HepG2 (cell line): ENCODE results near the gene CPT1C. TPM values are rescaled to one million over a fixed set of nuclear protein-coding genes. Genes with fewer than 3 reads are reported as not detected.

Source experiments
- ADNP ChIP-seq: sonication (generic); formaldehyde crosslinking; IDR thresholded peaks from 2 replicates; pipeline ENCODE4 v1.4.0; 2020; ENCODE audit warnings: missing genetic modification reagents
- ATM ChIP-seq: fragments of 450-650 bp; IDR thresholded peaks from 2 replicates; pipeline ENCODE4 v1.7.1; 2017; ENCODE audit warnings: mild to moderate bottlenecking, borderline replicate concordance
- ETV5 ChIP-seq: IDR thresholded peaks from 2 replicates; pipeline ENCODE4 v1.6.1; 2018; ENCODE audit warnings: missing biosample characterization, missing genetic modification reagents, inconsistent platforms, borderline replicate concordance
- FOXC1 ChIP-seq: sonication (generic); formaldehyde crosslinking; IDR thresholded peaks from 2 replicates; pipeline ENCODE4 v1.8.0; 2022; ENCODE audit warnings: mild to moderate bottlenecking, missing genetic modification reagents, borderline replicate concordance
- HDAC1 ChIP-seq: sonication (generic); formaldehyde crosslinking; IDR thresholded peaks from 2 replicates; pipeline ENCODE4 v1.5.1; 2020; ENCODE audit warnings: mild to moderate bottlenecking, missing genetic modification reagents
- HMG20A ChIP-seq: IDR thresholded peaks from 2 replicates; pipeline ENCODE4 v1.6.1; 2016; ENCODE audit warnings: borderline replicate concordance
- HNF4A ChIP-seq: sonication (generic); formaldehyde crosslinking; IDR thresholded peaks from 2 replicates; pipeline ENCODE4 v1.4.0; 2020; ENCODE audit warnings: missing genetic modification reagents
- KLF11 ChIP-seq: IDR thresholded peaks from 2 replicates; pipeline ENCODE4 v1.6.1; 2016; ENCODE audit warnings: missing compliant biosample characterization
- KMT2A ChIP-seq: sonication (generic); formaldehyde crosslinking; IDR thresholded peaks from 2 replicates; pipeline ENCODE4 v1.4.0; 2020; ENCODE audit warnings: missing genetic modification reagents
- NFKBIZ ChIP-seq: IDR thresholded peaks from 2 replicates; pipeline ENCODE4 v1.6.1; 2018; ENCODE audit warnings: missing genetic modification reagents, missing compliant biosample characterization
- PRMT3 ChIP-seq: sonication (generic); formaldehyde crosslinking; IDR thresholded peaks from 2 replicates; pipeline ENCODE4 v1.8.1; 2022; ENCODE audit warnings: low read depth, mild to moderate bottlenecking, moderate library complexity, missing genetic modification reagents, borderline replicate concordance
- SNAI1 ChIP-seq: sonication (generic); formaldehyde crosslinking; IDR thresholded peaks from 2 replicates; pipeline ENCODE4 v1.5.0; 2020; ENCODE audit warnings: mild to moderate bottlenecking, missing genetic modification reagents, borderline replicate concordance
- XBP1 ChIP-seq: sonication (generic); formaldehyde crosslinking; IDR thresholded peaks from 2 replicates; pipeline ENCODE4 v1.5.0; 2020; ENCODE audit warnings: missing genetic modification reagents
- ZNF138 ChIP-seq: sonication (generic); formaldehyde crosslinking; IDR thresholded peaks from 2 replicates; pipeline ENCODE4 v1.5.0; 2020; ENCODE audit warnings: mild to moderate bottlenecking, low read depth, missing genetic modification reagents
- ZNF335 ChIP-seq: sonication (generic); formaldehyde crosslinking; IDR thresholded peaks from 2 replicates; pipeline ENCODE4 v1.4.0; 2020; ENCODE audit warnings: missing genetic modification reagents
- ZNF343 ChIP-seq: sonication (generic); formaldehyde crosslinking; IDR thresholded peaks from 2 replicates; pipeline ENCODE4 v1.4.0; 2020; ENCODE audit warnings: mild to moderate bottlenecking, missing genetic modification reagents
- ZNF790 ChIP-seq: sonication (generic); formaldehyde crosslinking; IDR thresholded peaks from 2 replicates; pipeline ENCODE4 v1.8.0; 2022; ENCODE audit warnings: missing genetic modification reagents, mild to moderate bottlenecking, borderline replicate concordance
- ZSCAN20 ChIP-seq: sonication (generic); formaldehyde crosslinking; IDR thresholded peaks from 2 replicates; pipeline ENCODE4 v1.4.0; 2020; ENCODE audit warnings: missing genetic modification reagents, mild to moderate bottlenecking, borderline replicate concordance
- polyA plus RNA-seq, 8 experiments: library from polyadenylated mRNA; depleted of rRNA in 3 of 8; stranded (reverse) in 7 of 8; unstranded in 1 of 8; fragments of >200 nt; fragmentation: Illumina TruSeq in 4 of 8; extraction: Trizol in 4 of 8; gene quantifications; 2 replicates each; pipeline versions ENCODE4 v1.2.1 to v1.2.3, GENCODE V29; 2011 to 2016; ENCODE audit warnings: low read depth in 4 of 8, missing spikeins in 1 of 8, mixed read lengths in 1 of 8; ENCODE audit not compliant: insufficient read depth in 1 of 8
- total RNA-seq, 5 experiments: library from RNA; depleted of rRNA; stranded (reverse); fragments of >200 nt; fragmentation: Illumina TruSeq; extraction: Trizol; gene quantifications; 2 replicates each; pipeline ENCODE4 v1.2.3, GENCODE V29; 2016; ENCODE audit warnings: low read depth in 1 of 5
- TF ChIP-seq, protein P1 (sequence below): sonication (generic); formaldehyde crosslinking; IDR thresholded peaks from 2 replicates; pipeline ENCODE4 v1.4.0; 2020; ENCODE audit warnings: missing genetic modification reagents, low read depth, mild to moderate bottlenecking, borderline replicate concordance
- TF ChIP-seq, protein P2 (sequence below): sonication (generic); formaldehyde crosslinking; IDR thresholded peaks from 2 replicates; pipeline ENCODE4 v1.5.0; 2020; ENCODE audit warnings: missing genetic modification reagents
- TF ChIP-seq, protein P3 (sequence below): sonication (generic); formaldehyde crosslinking; IDR thresholded peaks from 2 replicates; pipeline ENCODE4 v1.5.0; 2020; ENCODE audit warnings: mild to moderate bottlenecking, missing genetic modification reagents, moderate library complexity
- TF ChIP-seq, protein P4 (sequence below): sonication (generic); formaldehyde crosslinking; IDR thresholded peaks from 2 replicates; pipeline ENCODE4 v1.5.1; 2020; ENCODE audit warnings: missing genetic modification reagents, mild to moderate bottlenecking, borderline replicate concordance

The CPT1C gene
- total and polyA plus RNA-seq, 2 of the 13 experiments (the other 11 are each of a cell fraction or from before 2014, with no cell fraction given), result 0.18 TPM; not detected in 1

DNA sequence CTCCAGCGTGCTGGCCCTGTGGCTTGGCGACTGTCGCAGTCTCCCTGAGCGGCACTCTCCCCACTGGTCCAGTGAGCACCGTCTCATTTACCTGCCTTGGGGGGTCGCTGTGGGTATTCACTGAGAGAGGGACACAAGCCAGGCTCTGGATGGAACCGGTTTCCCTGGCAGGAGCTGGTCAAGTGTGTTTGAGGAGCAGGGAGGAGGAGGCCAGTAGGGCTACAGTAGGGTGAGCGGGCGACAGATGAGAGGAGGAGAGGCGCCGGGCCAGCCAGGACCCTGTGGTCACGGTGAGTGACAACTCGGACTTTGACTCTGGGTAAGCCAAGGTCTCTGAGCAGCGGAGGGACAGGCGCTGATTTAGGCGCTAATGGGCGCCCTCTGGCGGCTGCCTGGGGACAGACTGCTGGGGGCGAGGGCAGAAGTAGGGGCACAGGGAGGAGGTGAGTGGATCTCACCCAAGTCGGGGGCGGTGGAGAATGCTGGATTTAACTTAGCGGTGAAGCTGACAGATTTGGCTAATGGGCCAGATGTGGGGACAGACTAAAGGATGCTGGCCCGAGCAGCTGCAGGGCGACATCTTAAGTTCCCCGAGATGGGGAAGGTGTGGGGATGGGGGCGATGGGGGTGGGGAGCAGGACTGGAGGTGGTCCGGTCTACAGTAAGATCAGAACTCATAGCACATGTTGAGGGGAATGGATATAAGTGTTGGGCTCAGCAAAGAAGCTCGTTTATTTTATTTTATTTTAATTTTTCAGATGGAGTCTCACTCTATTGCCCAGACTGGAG is 18.6 kb upstream of the CPT1C start (continued):
- TF ChIP-seq, protein P1, sequence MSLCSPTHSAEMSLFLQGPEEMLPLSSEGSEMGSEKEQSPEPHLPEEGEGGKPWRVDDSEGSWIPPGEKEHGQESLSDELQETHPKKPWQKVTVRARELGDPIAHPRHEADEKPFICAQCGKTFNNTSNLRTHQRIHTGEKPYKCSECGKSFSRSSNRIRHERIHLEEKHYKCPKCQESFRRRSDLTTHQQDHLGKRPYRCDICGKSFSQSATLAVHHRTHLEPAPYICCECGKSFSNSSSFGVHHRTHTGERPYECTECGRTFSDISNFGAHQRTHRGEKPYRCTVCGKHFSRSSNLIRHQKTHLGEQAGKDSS (CRISPR knock-in tag), result peak; percentile 71; the same call in 1 of the 2 replicates
- TF ChIP-seq ZSCAN20 (CRISPR knock-in tag) (no peak), SNAI1 (CRISPR knock-in tag) (no peak), KLF11 (CRISPR knock-in tag) (peak; percentile 51; the same call in 1 of the 2 replicates), ADNP (CRISPR knock-in tag) (no peak), ZNF790 (CRISPR knock-in tag) (no peak), HMG20A (no peak), ATM (no peak), XBP1 (CRISPR knock-in tag) (no peak), PRMT3 (no peak), NFKBIZ (CRISPR knock-in tag) (no peak), HNF4A (peak; percentile 94), ZNF335 (CRISPR knock-in tag) (no peak), FOXC1 (no peak), KMT2A (peak; percentile 72), ETV5 (CRISPR knock-in tag) (peak; percentile 50; the same call in 1 of the 2 replicates), ZNF343 (CRISPR knock-in tag) (no peak), HDAC1 (CRISPR knock-in tag) (peak; percentile 65), ZNF138 (CRISPR knock-in tag) (no peak)
- TF ChIP-seq, protein P2, sequence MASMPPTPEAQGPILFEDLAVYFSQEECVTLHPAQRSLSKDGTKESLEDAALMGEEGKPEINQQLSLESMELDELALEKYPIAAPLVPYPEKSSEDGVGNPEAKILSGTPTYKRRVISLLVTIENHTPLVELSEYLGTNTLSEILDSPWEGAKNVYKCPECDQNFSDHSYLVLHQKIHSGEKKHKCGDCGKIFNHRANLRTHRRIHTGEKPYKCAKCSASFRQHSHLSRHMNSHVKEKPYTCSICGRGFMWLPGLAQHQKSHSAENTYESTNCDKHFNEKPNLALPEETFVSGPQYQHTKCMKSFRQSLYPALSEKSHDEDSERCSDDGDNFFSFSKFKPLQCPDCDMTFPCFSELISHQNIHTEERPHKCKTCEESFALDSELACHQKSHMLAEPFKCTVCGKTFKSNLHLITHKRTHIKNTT, result no peak
- TF ChIP-seq, protein P3, sequence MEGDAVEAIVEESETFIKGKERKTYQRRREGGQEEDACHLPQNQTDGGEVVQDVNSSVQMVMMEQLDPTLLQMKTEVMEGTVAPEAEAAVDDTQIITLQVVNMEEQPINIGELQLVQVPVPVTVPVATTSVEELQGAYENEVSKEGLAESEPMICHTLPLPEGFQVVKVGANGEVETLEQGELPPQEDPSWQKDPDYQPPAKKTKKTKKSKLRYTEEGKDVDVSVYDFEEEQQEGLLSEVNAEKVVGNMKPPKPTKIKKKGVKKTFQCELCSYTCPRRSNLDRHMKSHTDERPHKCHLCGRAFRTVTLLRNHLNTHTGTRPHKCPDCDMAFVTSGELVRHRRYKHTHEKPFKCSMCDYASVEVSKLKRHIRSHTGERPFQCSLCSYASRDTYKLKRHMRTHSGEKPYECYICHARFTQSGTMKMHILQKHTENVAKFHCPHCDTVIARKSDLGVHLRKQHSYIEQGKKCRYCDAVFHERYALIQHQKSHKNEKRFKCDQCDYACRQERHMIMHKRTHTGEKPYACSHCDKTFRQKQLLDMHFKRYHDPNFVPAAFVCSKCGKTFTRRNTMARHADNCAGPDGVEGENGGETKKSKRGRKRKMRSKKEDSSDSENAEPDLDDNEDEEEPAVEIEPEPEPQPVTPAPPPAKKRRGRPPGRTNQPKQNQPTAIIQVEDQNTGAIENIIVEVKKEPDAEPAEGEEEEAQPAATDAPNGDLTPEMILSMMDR (CRISPR knock-in tag), result peak; percentile 95
- TF ChIP-seq, protein P4, sequence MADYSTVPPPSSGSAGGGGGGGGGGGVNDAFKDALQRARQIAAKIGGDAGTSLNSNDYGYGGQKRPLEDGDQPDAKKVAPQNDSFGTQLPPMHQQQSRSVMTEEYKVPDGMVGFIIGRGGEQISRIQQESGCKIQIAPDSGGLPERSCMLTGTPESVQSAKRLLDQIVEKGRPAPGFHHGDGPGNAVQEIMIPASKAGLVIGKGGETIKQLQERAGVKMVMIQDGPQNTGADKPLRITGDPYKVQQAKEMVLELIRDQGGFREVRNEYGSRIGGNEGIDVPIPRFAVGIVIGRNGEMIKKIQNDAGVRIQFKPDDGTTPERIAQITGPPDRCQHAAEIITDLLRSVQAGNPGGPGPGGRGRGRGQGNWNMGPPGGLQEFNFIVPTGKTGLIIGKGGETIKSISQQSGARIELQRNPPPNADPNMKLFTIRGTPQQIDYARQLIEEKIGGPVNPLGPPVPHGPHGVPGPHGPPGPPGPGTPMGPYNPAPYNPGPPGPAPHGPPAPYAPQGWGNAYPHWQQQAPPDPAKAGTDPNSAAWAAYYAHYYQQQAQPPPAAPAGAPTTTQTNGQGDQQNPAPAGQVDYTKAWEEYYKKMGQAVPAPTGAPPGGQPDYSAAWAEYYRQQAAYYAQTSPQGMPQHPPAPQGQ (CRISPR knock-in tag), result no peak
